SK-N-SH (cell line): ENCODE results near the gene GTF2F2. TPM values are rescaled to one million over a fixed set of nuclear protein-coding genes. Genes with fewer than 3 reads are reported as not detected.

Source experiments
- CTCF ChIA-PET: fragments of 300-600, 350-600 bp; formaldehyde crosslinking; extraction: SDS; loops from one replicate; lab custom pipeline; 2021; lab: Yijun Ruan, JAX
- POLR2A ChIA-PET: fragments of 350-600 bp; sonication (Branson Sonifier 250); formaldehyde crosslinking; extraction: SDS; loops from one replicate; lab custom pipeline; 2020; ENCODE audit warnings: antibody characterized with exemption, inconsistent platforms; lab: Yijun Ruan, JAX
- DNase-seq: peaks from one replicate; pipeline ENCODE4 v3.0.0; 2012
- H2AFZ ChIP-seq: fragments of 200-600 bp; sonication (generic); 2 replicates; pipeline ENCODE4 v1.8.1; 2016; ENCODE audit warnings: antibody characterized with exemption, mild to moderate bottlenecking, low read depth
- H3F3A ChIP-seq: fragments of 200-600 bp; sonication (generic); replicated peaks from 2 replicates; pipeline ENCODE3; 2016; ENCODE audit warnings: antibody characterized with exemption, mild to moderate bottlenecking; ENCODE audit not compliant: insufficient read depth
- H3K27ac ChIP-seq, 2 experiments: fragments of 200-500 bp in 1 of 2; fragments of 200-600 bp in 1 of 2; sonication (Bioruptor generic) in 1 of 2; sonication (generic), shearing (Covaris generic) in 1 of 2; 2 replicates each; pipeline versions ENCODE4 v1.5.1 to v1.6.1; 2014 to 2016; ENCODE audit warnings: low read depth in 2 of 2, inconsistent platforms in 1 of 2, low read length in 1 of 2, mild to moderate bottlenecking in 1 of 2, mixed read lengths in 1 of 2
- H3K27me3 ChIP-seq: fragments of 200-600 bp; sonication (generic), shearing (Covaris generic); 2 replicates; pipeline ENCODE4 v1.6.1; 2016; ENCODE audit warnings: mixed run types; ENCODE audit not compliant: insufficient read depth
- H3K36me3 ChIP-seq, 2 experiments: fragments of 200-500 bp in 1 of 2; fragments of 200-600 bp in 1 of 2; sonication (Bioruptor generic) in 1 of 2; sonication (generic) in 1 of 2; replicated peaks in 1 of 2; 2 replicates each; pipeline versions ENCODE3 to v1.5.1; 2014 to 2016; ENCODE audit warnings: low read length in 1 of 2, mild to moderate bottlenecking in 1 of 2; ENCODE audit not compliant: insufficient read depth in 2 of 2, control insufficient read depth in 1 of 2
- H3K4me1 ChIP-seq, 2 experiments: fragments of 200-500 bp in 1 of 2; fragments of 200-600 bp in 1 of 2; sonication (Bioruptor generic) in 1 of 2; sonication (generic), shearing (Covaris generic) in 1 of 2; 2 replicates each; pipeline versions ENCODE4 v1.5.1 to v1.6.1; 2014 to 2016; ENCODE audit warnings: low read depth in 1 of 2, low read length in 1 of 2, mixed run types in 1 of 2; ENCODE audit not compliant: insufficient read depth in 2 of 2, control insufficient read depth in 1 of 2
- H3K4me2 ChIP-seq: fragments of 200-600 bp; sonication (generic), shearing (Covaris generic); 2 replicates; pipeline ENCODE4 v1.6.1; 2017; ENCODE audit warnings: mixed run types
- H3K4me3 ChIP-seq, 2 experiments: fragments of 200-500 bp in 1 of 2; fragments of 200-600 bp in 1 of 2; sonication (Bioruptor generic) in 1 of 2; sonication (generic), shearing (Covaris generic) in 1 of 2; 2 replicates each; pipeline versions ENCODE4 v1.5.1 to v1.8.1; 2014 to 2016; ENCODE audit warnings: low read depth in 2 of 2, inconsistent platforms in 1 of 2, low read length in 1 of 2, mild to moderate bottlenecking in 1 of 2, mixed read lengths in 1 of 2, moderate library complexity in 1 of 2
- H3K79me2 ChIP-seq: fragments of 200-600 bp; sonication (generic); 2 replicates; pipeline ENCODE4 v1.8.1; 2017; ENCODE audit warnings: mild to moderate bottlenecking; ENCODE audit not compliant: insufficient read depth
- H3K9ac ChIP-seq: fragments of 200-600 bp; sonication (generic); 2 replicates; pipeline ENCODE4 v1.6.1; 2017; ENCODE audit warnings: mixed run types
- H3K9me2 ChIP-seq: fragments of 200-600 bp; sonication (generic); 2 replicates; pipeline ENCODE4 v1.6.1; 2017; ENCODE audit warnings: mixed run types
- H3K9me3 ChIP-seq: fragments of 200-600 bp; sonication (generic); 2 replicates; pipeline ENCODE4 v1.6.1; 2017; ENCODE audit warnings: mixed run types, mild to moderate bottlenecking, moderate library complexity
- H4K20me1 ChIP-seq: fragments of 200-600 bp; sonication (generic); 2 replicates; pipeline ENCODE4 v1.6.1; 2017; ENCODE audit warnings: mild to moderate bottlenecking, mixed run types; ENCODE audit not compliant: insufficient read depth
- CHD2 ChIP-seq: fragments of 150-350 bp; IDR thresholded peaks from 2 replicates; pipeline ENCODE4 v1.6.1; 2018; ENCODE audit warnings: low read length; ENCODE audit not compliant: partially characterized antibody
- ELF1 ChIP-seq: IDR thresholded peaks from 2 replicates; pipeline ENCODE4 v1.4.0; 2012
- FOXJ3 ChIP-seq: sonication (generic); formaldehyde crosslinking; IDR thresholded peaks from 2 replicates; pipeline ENCODE4 v1.5.1; 2020; ENCODE audit warnings: mild to moderate bottlenecking, missing genetic modification reagents
- FOXM1 ChIP-seq: IDR thresholded peaks from 2 replicates; pipeline ENCODE4 v1.4.0; 2012; ENCODE audit warnings: low read depth, mild to moderate bottlenecking
- GABPA ChIP-seq: IDR thresholded peaks from 2 replicates; pipeline ENCODE4 v1.4.0; 2012; ENCODE audit warnings: low read depth, mild to moderate bottlenecking
- MEF2A ChIP-seq: IDR thresholded peaks from 2 replicates; pipeline ENCODE4 v1.4.0; 2012; ENCODE audit warnings: low read depth, borderline replicate concordance
- MXI1 ChIP-seq: IDR thresholded peaks from 2 replicates; pipeline ENCODE4 v1.6.1; 2012; ENCODE audit warnings: mild to moderate bottlenecking, low read depth, low read length, improper control_type of control experiment
- POLR2AphosphoS5 ChIP-seq: IDR thresholded peaks from 2 replicates; pipeline ENCODE4 v1.6.1; 2012; ENCODE audit warnings: low read depth, low read length
- RCOR1 ChIP-seq: fragments of 150-350 bp; IDR thresholded peaks from 2 replicates; pipeline ENCODE4 v1.6.1; 2017; ENCODE audit warnings: antibody characterized with exemption, low read length
- RFX5 ChIP-seq: IDR thresholded peaks from 2 replicates; pipeline ENCODE4 v1.6.1; 2012; ENCODE audit warnings: mild to moderate bottlenecking, improper control_type of control experiment, low read length
- RXRA ChIP-seq: IDR thresholded peaks from 2 replicates; pipeline ENCODE4 v1.4.0; 2012; ENCODE audit warnings: low read depth, mild to moderate bottlenecking, borderline replicate concordance
- SMC3 ChIP-seq: IDR thresholded peaks from 2 replicates; pipeline ENCODE4 v1.6.1; 2012; ENCODE audit warnings: low read depth, low read length, improper control_type of control experiment
- TAF1 ChIP-seq: IDR thresholded peaks from 2 replicates; pipeline ENCODE4 v1.6.1; 2012; ENCODE audit warnings: low read depth, mild to moderate bottlenecking, low read length, moderate library complexity, borderline replicate concordance
- TCF12 ChIP-seq: IDR thresholded peaks from 2 replicates; pipeline ENCODE4 v1.4.0; 2012
- WGBS: methylation state at CpG from one replicate; pipeline ENCODE4 v1.1.6; 2017; ENCODE audit warnings: low lambda C conversion rate; 5-methylcytosine and 5-hydroxymethylcytosine counted together
- polyA plus RNA-seq, 3 experiments: library from polyadenylated mRNA; depleted of rRNA; stranded (reverse); fragments of >200 nt; gene quantifications; 2 replicates each; pipeline ENCODE4 v1.2.3, GENCODE V29; 2012
- TF ChIP-seq, protein P1 (sequence below): fragments of 150-350 bp; IDR thresholded peaks from 2 replicates; pipeline ENCODE4 v1.6.1; 2016; ENCODE audit warnings: mild to moderate bottlenecking, low read depth, low read length
- TF ChIP-seq, protein P2 (sequence below): IDR thresholded peaks from 2 replicates; pipeline ENCODE4 v1.4.0; 2012; ENCODE audit warnings: low read depth, borderline replicate concordance
- TF ChIP-seq, protein P3 (sequence below): IDR thresholded peaks from 2 replicates; pipeline ENCODE4 v1.4.0; 2012; ENCODE audit warnings: low read depth
- TF ChIP-seq, protein P4 (sequence below): IDR thresholded peaks from 2 replicates; pipeline ENCODE4 v1.4.0; 2012; ENCODE audit warnings: low read depth, borderline replicate concordance
- TF ChIP-seq, protein P5 (sequence below): IDR thresholded peaks from 2 replicates; pipeline ENCODE4; 2012
- TF ChIP-seq, protein P6 (sequence below): fragments of 200-600 bp; sonication (generic); IDR thresholded peaks from 2 replicates; pipeline ENCODE4 v1.6.1; 2017; ENCODE audit warnings: antibody characterized with exemption, mild to moderate bottlenecking, moderate library complexity

The GTF2F2 gene
- polyA plus RNA-seq, 1 of the 3 experiments (the other 2 are of a cell fraction) = 24.2 TPM

DNA sequence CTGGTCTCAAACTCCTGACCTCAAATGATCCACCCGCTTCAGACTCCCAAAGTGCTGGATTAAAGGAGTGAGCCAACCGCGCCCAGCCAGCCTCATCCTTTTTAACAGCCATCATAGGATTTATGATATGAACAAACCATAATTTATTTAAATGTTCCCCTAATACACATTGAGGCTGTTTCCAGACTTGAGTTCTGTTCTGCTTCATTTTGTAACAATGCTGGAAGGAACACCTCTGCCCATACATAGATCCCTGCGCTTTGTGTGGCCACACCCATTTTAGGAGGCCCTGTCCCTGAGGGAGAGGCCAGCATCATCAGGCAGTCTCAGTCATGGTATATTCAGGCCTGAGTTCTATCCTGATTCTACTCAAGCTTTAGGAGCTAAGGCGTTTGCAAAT is 184.8 kb downstream of the GTF2F2 start:
- no peak overlapping the region for H3K4me2 ChIP-seq
- H3K9ac ChIP-seq = no peak overlapping the region
- H3K27ac ChIP-seq = no peak overlapping the region
- TF ChIP-seq, protein P1, sequence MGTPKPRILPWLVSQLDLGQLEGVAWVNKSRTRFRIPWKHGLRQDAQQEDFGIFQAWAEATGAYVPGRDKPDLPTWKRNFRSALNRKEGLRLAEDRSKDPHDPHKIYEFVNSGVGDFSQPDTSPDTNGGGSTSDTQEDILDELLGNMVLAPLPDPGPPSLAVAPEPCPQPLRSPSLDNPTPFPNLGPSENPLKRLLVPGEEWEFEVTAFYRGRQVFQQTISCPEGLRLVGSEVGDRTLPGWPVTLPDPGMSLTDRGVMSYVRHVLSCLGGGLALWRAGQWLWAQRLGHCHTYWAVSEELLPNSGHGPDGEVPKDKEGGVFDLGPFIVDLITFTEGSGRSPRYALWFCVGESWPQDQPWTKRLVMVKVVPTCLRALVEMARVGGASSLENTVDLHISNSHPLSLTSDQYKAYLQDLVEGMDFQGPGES = no peak
- no peak for TF ChIP-seq RFX5
- no peak for TF ChIP-seq MXI1
- TF ChIP-seq TAF1 = no peak
- TF ChIP-seq FOXJ3 = no peak
- no peak for TF ChIP-seq TCF12
- TF ChIP-seq, protein P2, sequence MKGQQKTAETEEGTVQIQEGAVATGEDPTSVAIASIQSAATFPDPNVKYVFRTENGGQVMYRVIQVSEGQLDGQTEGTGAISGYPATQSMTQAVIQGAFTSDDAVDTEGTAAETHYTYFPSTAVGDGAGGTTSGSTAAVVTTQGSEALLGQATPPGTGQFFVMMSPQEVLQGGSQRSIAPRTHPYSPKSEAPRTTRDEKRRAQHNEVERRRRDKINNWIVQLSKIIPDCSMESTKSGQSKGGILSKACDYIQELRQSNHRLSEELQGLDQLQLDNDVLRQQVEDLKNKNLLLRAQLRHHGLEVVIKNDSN = no peak
- TF ChIP-seq, protein P3, sequence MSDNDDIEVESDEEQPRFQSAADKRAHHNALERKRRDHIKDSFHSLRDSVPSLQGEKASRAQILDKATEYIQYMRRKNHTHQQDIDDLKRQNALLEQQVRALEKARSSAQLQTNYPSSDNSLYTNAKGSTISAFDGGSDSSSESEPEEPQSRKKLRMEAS = no peak
- TF ChIP-seq GABPA = no peak
- TF ChIP-seq FOXM1 = no peak
- TF ChIP-seq ELF1 = no peak
- TF ChIP-seq POLR2AphosphoS5 = no peak
- TF ChIP-seq MEF2A = no peak
- TF ChIP-seq, protein P4, sequence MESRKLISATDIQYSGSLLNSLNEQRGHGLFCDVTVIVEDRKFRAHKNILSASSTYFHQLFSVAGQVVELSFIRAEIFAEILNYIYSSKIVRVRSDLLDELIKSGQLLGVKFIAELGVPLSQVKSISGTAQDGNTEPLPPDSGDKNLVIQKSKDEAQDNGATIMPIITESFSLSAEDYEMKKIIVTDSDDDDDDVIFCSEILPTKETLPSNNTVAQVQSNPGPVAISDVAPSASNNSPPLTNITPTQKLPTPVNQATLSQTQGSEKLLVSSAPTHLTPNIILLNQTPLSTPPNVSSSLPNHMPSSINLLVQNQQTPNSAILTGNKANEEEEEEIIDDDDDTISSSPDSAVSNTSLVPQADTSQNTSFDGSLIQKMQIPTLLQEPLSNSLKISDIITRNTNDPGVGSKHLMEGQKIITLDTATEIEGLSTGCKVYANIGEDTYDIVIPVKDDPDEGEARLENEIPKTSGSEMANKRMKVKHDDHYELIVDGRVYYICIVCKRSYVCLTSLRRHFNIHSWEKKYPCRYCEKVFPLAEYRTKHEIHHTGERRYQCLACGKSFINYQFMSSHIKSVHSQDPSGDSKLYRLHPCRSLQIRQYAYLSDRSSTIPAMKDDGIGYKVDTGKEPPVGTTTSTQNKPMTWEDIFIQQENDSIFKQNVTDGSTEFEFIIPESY = no peak
- TF ChIP-seq, protein P5, sequence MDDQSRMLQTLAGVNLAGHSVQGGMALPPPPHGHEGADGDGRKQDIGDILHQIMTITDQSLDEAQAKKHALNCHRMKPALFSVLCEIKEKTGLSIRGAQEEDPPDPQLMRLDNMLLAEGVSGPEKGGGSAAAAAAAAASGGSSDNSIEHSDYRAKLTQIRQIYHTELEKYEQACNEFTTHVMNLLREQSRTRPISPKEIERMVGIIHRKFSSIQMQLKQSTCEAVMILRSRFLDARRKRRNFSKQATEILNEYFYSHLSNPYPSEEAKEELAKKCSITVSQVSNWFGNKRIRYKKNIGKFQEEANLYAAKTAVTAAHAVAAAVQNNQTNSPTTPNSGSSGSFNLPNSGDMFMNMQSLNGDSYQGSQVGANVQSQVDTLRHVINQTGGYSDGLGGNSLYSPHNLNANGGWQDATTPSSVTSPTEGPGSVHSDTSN = no peak
- TF ChIP-seq SMC3 = no peak
- no peak for TF ChIP-seq RCOR1
- no peak for TF ChIP-seq CHD2
- TF ChIP-seq RXRA = no peak
- TF ChIP-seq, protein P6, sequence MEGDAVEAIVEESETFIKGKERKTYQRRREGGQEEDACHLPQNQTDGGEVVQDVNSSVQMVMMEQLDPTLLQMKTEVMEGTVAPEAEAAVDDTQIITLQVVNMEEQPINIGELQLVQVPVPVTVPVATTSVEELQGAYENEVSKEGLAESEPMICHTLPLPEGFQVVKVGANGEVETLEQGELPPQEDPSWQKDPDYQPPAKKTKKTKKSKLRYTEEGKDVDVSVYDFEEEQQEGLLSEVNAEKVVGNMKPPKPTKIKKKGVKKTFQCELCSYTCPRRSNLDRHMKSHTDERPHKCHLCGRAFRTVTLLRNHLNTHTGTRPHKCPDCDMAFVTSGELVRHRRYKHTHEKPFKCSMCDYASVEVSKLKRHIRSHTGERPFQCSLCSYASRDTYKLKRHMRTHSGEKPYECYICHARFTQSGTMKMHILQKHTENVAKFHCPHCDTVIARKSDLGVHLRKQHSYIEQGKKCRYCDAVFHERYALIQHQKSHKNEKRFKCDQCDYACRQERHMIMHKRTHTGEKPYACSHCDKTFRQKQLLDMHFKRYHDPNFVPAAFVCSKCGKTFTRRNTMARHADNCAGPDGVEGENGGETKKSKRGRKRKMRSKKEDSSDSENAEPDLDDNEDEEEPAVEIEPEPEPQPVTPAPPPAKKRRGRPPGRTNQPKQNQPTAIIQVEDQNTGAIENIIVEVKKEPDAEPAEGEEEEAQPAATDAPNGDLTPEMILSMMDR = no peak
- TF ChIP-seq, all 33 proteins: peak for 0
- Histone ChIP-seq H3K9me2 (no peaks in the 10 kb centered on the region), H3K36me3 (no peaks in the 10 kb centered on the region), H3K4me1 (peaks cover 0 to 3% of the 10 kb centered on the region in 2 experiments; a peak in 1 of 4 replicates), H4K20me1 (no peaks in the 10 kb centered on the region), H3K9me3 (no peaks in the 10 kb centered on the region), H3K79me2 (no peaks in the 10 kb centered on the region), H3K4me3 (no peak overlapping the region), H2AFZ (no peak overlapping the region), H3K27me3 (no peaks in the 10 kb centered on the region), H3F3A (no peaks in the 10 kb centered on the region)
- ChIA-PET POLR2A (no interaction called here), CTCF (interaction anchor here (4.2 kb wide), 1 partner anchor 258 kb away, joined by 34 read pairs; no protein-coding TSS in a partner anchor)
- 91% methylated on average over 5 of the region's 5 CpGs for WGBS
- DNase-seq = no peak
